Panc1 (cell line): ENCODE results near the gene BRD4.

Experiments
- CTCF ChIP-seq: fragments of 450-650 bp; IDR thresholded peaks from 2 replicates; pipeline ENCODE4 v1.5.1; 2017; ENCODE audit warnings: mild to moderate bottlenecking
- POLR2AphosphoS5 ChIP-seq: IDR thresholded peaks from 2 replicates; pipeline ENCODE4 v1.6.1; 2012; ENCODE audit warnings: mild to moderate bottlenecking, low read depth, low read length, moderate library complexity
- TCF7L2 ChIP-seq: IDR thresholded peaks from 2 replicates; pipeline ENCODE4 v1.6.1; 2011; ENCODE audit warnings: mild to moderate bottlenecking, low read depth, low read length, inconsistent platforms

GRCh38 chr19:15213715-15214381, 118.5 kb downstream of the BRD4 start:
- TF ChIP-seq CTCF (no peak), POLR2AphosphoS5 (no peak), TCF7L2 (no peak)
